Smooth muscle cell (in vitro differentiated cells): ENCODE results near the gene FFAR3. TPM values are rescaled to one million over a fixed set of nuclear protein-coding genes. Genes with fewer than 3 reads are reported as not detected.

Experiments
- DNase-seq: peaks from one replicate; lab custom pipeline; 2025; ENCODE audit not compliant: unreplicated experiment; lab: John Stamatoyannopoulos, UW
- H2AFZ ChIP-seq: fragments of 200-600 bp; sonication (generic); 2 replicates; pipeline ENCODE4 v1.6.0; 2016; ENCODE audit warnings: antibody characterized with exemption, low read depth, mild to moderate bottlenecking
- H3F3A ChIP-seq: fragments of 200-600 bp; sonication (generic); 2 replicates; pipeline ENCODE4 v1.6.0; 2017; ENCODE audit warnings: antibody characterized with exemption, low read depth
- H3K27ac ChIP-seq: fragments of 200-600 bp; sonication (generic); 2 replicates; pipeline ENCODE4 v1.5.1; 2016; ENCODE audit warnings: low read depth, mild to moderate bottlenecking
- H3K27me3 ChIP-seq: fragments of 200-600 bp; sonication (generic); 2 replicates; pipeline ENCODE4 v1.6.1; 2016; ENCODE audit warnings: low read depth, mild to moderate bottlenecking
- H3K36me3 ChIP-seq: fragments of 200-600 bp; sonication (generic); 2 replicates; pipeline ENCODE4 v1.5.1; 2016; ENCODE audit warnings: low read depth
- H3K4me1 ChIP-seq: fragments of 200-600 bp; sonication (generic); 2 replicates; pipeline ENCODE4 v1.5.1; 2016; ENCODE audit warnings: low read depth
- H3K4me2 ChIP-seq: fragments of 200-600 bp; sonication (generic); 2 replicates; pipeline ENCODE4 v1.6.0; 2016; ENCODE audit warnings: mild to moderate bottlenecking
- H3K4me3 ChIP-seq: fragments of 200-600 bp; sonication (generic); 2 replicates; pipeline ENCODE4 v1.5.1; 2016; ENCODE audit warnings: mild to moderate bottlenecking
- H3K79me2 ChIP-seq: fragments of 200-600 bp; sonication (generic); 2 replicates; pipeline ENCODE4 v1.6.0; 2016; ENCODE audit warnings: low read depth, mild to moderate bottlenecking
- H3K9ac ChIP-seq: fragments of 200-600 bp; sonication (generic); 2 replicates; pipeline ENCODE4 v1.6.0; 2016; ENCODE audit warnings: low read depth
- H3K9me3 ChIP-seq: fragments of 200-600 bp; sonication (generic); replicated peaks from 2 replicates; pipeline ENCODE4 v1.5.1; 2016; ENCODE audit warnings: low read depth
- H4K20me1 ChIP-seq: fragments of 200-600 bp; sonication (generic); 2 replicates; pipeline ENCODE4 v1.6.0; 2016; ENCODE audit warnings: low read depth
- CTCF ChIP-seq: fragments of 200-600 bp; sonication (generic); IDR thresholded peaks from 2 replicates; pipeline ENCODE4 v1.5.1; 2017; ENCODE audit warnings: borderline replicate concordance, mild to moderate bottlenecking, antibody characterized with exemption; ENCODE audit not compliant: insufficient read depth, poor library complexity, severe bottlenecking
- WGBS: methylation state at CpG from one replicate; pipeline ENCODE4 v1.1.7; 2016; ENCODE audit warnings: low lambda C conversion rate; 5-methylcytosine and 5-hydroxymethylcytosine counted together
- polyA plus RNA-seq: library from polyadenylated mRNA; unstranded; fragments of >200 nt; fragmentation: Nextera tagmentation; extraction: Ambion mirVana; gene quantifications from 2 replicates; pipeline ENCODE4 v1.2.1, GENCODE V29; 2016
- total RNA-seq: library from RNA; depleted of rRNA; stranded (reverse); fragments of >200 nt; gene quantifications from 2 replicates; pipeline ENCODE4 v1.2.3, GENCODE V29; 2014

The FFAR3 gene
- total RNA-seq = not detected in 2 replicates
- not detected in 2 replicates for polyA plus RNA-seq

GRCh38 chr19:35357867-35358573 is at the start of gene FFAR3:
Gene FFAR3 (plus strand): TSS chr19:35358460. CDS start chr19:35358891, 431 bp downstream.
- Histone ChIP-seq H3K79me2 (no peaks in the 10 kb centered on the region), H3K4me1 (no peaks in the 10 kb centered on the region), H3K36me3 (no peaks in the 10 kb centered on the region), H3K27ac (no peak within 1 kb of the TSS), H3K4me3 (no peak within 1 kb of the TSS), H2AFZ (peak within 1 kb of the TSS; percentile 58), H4K20me1 (no peaks in the 10 kb centered on the region), H3K9ac (no peak within 1 kb of the TSS), H3K27me3 (no peaks in the 10 kb centered on the region), H3K4me2 (no peak within 1 kb of the TSS), H3F3A (no peaks in the 10 kb centered on the region), H3K9me3 (no peaks in the 10 kb centered on the region)
- no peak for DNase-seq
- TF ChIP-seq CTCF = no peak
- 67% methylated on average over 18 of the region's 18 CpGs for WGBS

GRCh38 chr19:35308910-35309309 is 49.4 kb upstream of the FFAR3 start:
- Histone ChIP-seq H3K27me3 (no peaks in the 10 kb centered on the region), H3K9me3 (no peaks in the 10 kb centered on the region), H3K36me3 (no peaks in the 10 kb centered on the region), H3K79me2 (no peaks in the 10 kb centered on the region), H3K27ac (no peak overlapping the region), H3K9ac (no peak overlapping the region), H3K4me1 (no peaks in the 10 kb centered on the region), H3K4me2 (no peak overlapping the region), H2AFZ (no peak overlapping the region), H4K20me1 (no peaks in the 10 kb centered on the region), H3K4me3 (no peak overlapping the region), H3F3A (no peaks in the 10 kb centered on the region)
- DNase-seq = no peak
- no peak for TF ChIP-seq CTCF
- 89% methylated on average over 7 of the region's 7 CpGs for WGBS

GRCh38 chr19:35309481-35310279 is 48.6 kb upstream of the FFAR3 start:
- H3K79me2 ChIP-seq = no peaks in the 10 kb centered on the region
- H3F3A ChIP-seq = no peaks in the 10 kb centered on the region
- H3K27ac ChIP-seq = no peak overlapping the region
- H3K27me3 ChIP-seq = no peaks in the 10 kb centered on the region
- H4K20me1 ChIP-seq = no peaks in the 10 kb centered on the region
- TF ChIP-seq CTCF = no peak
- H3K9ac ChIP-seq = no peak overlapping the region
- no peak for DNase-seq
- no peak overlapping the region for H3K4me3 ChIP-seq
- 83% methylated on average over 46 of the region's 47 CpGs for WGBS
- no peaks in the 10 kb centered on the region for H3K9me3 ChIP-seq
- H3K36me3 ChIP-seq = no peaks in the 10 kb centered on the region
- no peaks in the 10 kb centered on the region for H3K4me1 ChIP-seq
- H2AFZ ChIP-seq = no peak overlapping the region
- H3K4me2 ChIP-seq = no peak overlapping the region
